SW 1271 (cell line): ENCODE results near the gene WDFY3.
"Not testable (repeated sequence)": the region's sequence is repeated elsewhere in the genome, so short reads cannot be mapped to it uniquely, and the experiment has no call there.

Experiments
- DNase-seq, 2 experiments: peaks; one replicate each; lab custom pipeline; 2025; lab: John Stamatoyannopoulos, UW

WDFY3 gene

GRCh38 chr4:84672177-84672576 lies 294.3 kb downstream of the WDFY3 start:
- DNase-seq: no peak

- no peak for DNase-seq
Measured at GRCh38 chr4:84669201-84669600, 297.3 kb downstream of the WDFY3 start.

- no peak for DNase-seq
Measured at GRCh38 chr4:84666439-84666838, 300.1 kb downstream of the WDFY3 start.

GRCh38 chr4:84664767-84665166 lies 301.7 kb downstream of the WDFY3 start:
- DNase-seq: not testable (repeated sequence)

- no peak for DNase-seq
Measured at GRCh38 chr4:84661191-84661939, 305.1 kb downstream of the WDFY3 start.

DNA sequence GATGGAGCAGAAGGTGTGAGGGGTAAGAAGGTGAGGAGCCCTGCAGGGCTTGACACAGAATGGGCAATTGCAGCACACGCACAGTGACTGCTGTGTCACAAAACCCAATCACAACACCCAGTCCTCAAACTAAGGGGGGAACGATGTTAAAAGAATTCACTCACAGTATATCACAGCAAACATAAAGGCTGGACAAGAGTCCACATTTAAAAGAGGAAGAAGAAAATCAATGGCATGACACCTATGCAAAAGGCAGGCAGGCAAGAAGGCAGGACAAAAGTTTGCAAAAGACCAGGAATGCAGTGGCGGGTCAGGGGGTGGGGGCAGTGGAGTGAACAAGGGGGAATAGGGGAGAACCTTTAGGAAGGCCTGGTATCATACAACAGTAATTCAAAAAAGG lies 305.9 kb downstream of the WDFY3 start:
- no peak for DNase-seq

DNA sequence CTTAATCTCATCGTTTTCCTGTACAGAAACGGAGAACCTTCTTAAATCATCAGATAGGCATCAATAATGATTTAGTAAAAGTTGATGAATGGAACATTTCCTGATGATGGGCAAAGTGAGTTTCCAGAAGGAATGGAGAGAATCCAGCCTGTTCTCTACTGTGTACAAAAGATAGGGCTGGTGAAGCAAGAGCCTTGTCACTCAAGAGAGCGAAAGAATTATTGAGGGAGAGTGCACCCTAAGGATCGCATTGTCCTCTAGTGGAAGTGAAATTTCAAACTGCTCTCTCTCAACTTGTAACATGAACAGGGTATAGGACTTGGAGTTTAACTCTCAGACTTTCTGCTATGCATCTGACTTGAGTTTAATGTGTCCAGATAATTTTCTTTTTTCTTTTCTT lies 314.0 kb downstream of the WDFY3 start:
- no peak for DNase-seq

GRCh38 chr4:84651499-84651898 lies 315.0 kb downstream of the WDFY3 start:
- DNase-seq: no peak

- DNase-seq: no peak
Measured at GRCh38 chr4:84648863-84649647, 317.4 kb downstream of the WDFY3 start.

DNA sequence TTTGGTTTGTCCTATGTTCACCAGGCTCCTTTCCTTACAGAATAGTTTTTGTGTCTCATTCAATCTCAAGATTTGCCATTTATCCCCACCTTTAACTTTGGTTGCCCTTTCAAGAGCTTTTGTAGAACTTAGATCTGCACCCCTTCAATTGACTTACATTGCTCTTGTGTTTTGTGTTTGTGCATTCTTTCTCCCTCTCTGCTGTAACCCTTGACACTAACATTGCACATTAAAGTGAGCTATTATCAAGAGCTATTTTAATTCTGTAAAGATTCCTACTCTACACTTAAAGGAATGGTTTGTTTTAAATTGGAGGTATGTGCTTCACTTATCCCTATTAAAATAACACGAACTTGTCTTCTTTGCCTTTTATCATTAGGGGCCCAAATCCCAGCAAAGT lies 318.3 kb downstream of the WDFY3 start:
- DNase-seq: no peak

- DNase-seq: no peak
Measured at GRCh38 chr4:84647312-84647884, 319.1 kb downstream of the WDFY3 start.

GRCh38 chr4:84644087-84644486 lies 322.4 kb downstream of the WDFY3 start:
- DNase-seq: no peak

DNA sequence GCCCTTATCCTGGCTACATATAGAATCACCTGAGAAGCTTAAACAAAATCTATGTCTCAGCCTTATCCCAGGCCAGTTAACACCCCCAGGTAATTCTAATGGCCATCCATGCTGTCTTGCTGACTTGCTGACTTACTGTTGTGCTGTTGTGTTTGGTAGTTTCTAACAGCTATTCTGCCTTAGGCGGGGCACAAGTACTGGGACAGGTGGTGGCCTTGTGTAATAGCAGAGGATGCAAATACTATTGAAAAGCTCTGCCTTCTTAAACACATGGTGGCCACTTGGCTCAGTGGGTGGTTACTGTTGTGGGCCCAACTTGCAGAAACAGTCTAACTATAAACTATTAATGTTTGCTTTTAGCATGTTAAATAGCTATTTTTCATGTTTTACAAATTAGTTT lies 327.3 kb downstream of the WDFY3 start:
- no peak for DNase-seq

- DNase-seq: no peak
Measured at GRCh38 chr4:84638092-84638491, 328.4 kb downstream of the WDFY3 start.

DNA sequence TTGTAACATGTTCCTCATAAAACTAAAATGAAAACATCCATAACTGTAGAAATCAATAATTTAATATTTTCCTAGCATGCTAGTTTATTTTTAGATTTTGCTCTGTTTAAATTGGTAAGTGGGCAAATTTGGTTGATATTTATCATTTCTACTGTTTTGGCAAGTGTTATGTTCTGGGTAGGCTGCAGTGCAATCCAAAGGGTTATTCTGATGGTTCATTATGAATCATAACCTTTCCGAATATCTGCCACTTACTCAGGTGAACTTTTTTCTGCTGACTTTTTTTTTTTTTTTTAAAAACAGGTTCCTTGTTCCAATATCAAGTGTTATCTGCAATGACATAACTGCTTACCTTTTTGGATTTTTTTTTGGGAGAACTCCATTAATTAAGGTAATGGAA lies 331.5 kb downstream of the WDFY3 start:
- DNase-seq: no peak

DNA sequence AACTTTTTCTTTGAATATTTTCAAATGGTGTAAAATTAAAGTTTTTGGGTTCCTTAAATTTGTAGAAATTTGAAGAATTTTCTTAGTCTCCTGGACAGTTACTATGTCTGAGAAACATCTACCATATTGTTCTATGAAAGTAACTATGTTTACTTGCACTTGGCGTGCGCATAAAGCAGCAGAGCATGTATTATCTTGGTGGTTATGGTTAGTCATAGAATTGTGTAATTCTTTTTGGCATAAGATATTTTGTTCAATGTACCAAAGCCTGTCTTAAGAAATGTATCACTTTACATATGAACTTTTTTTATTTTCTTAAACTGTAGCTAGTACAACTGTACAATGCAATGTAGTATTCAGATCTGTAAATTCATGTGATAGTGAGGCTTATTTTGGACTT lies 334.4 kb downstream of the WDFY3 start:
- DNase-seq: no peak

DNA sequence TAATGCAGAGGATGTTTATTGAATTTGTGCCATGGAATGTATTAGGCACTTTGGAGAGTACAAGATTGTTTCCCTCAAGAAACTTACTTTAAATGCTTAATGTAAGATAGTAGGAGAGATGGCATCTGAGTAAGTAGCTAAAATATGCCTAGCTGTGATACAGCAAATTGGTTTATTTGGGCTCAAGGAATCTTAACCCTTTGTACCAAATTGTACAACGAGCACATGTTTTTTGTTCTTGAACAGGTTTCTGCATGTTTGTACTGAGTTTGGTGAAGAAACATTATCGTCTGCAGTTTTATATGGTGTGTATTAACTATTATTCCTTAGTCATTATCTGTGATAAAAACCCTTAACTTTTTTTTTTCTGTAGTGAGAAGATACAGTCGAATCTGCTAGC lies 334.9 kb downstream of the WDFY3 start:
- no peak for DNase-seq

DNA sequence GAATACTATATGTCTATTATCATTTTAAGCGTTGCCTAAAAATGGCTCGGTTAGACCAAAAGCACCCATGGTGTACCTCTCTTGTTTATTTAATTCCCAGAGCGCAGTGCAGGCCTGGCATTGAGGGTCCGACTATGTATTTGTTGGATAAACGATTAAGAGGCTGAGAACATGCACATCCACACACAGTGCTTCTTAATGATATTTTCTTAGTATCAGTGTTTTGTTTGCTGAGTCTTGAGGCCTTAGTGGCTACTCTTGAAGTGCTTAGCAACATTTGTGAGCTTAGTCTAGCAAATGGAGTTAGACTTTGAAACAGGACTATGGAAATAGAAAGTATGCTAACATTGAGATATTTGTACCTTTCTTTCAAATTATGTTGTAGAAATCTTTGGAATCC lies 339.8 kb downstream of the WDFY3 start:
- no peak for DNase-seq

GRCh38 chr4:84623661-84624060 lies 342.8 kb downstream of the WDFY3 start:
- no peak for DNase-seq

DNA sequence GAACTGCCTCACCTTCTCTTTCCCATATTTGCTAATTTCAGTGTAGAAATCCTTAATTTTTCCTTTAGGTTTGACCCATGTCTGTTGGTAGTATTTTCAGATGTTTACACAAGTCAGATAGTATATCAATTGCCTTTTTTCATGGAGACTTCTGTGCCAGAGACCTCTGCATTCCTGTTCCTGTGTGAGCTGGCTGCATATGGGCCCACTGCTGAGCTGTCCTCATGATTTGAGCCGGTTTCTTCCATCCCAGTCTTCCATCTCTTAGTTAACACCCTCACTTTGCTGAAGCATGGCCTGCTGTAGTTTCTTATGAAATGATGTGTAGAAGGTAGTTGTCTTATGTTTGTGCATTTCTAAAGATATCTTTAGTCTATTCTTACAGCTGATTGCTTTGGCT lies 343.5 kb downstream of the WDFY3 start:
- DNase-seq: no peak
